Ishikawa (cell line): ENCODE data around the gene PPP1R12A.

Experiments used
- CEBPB ChIP-seq: IDR thresholded peaks from 2 replicates; pipeline ENCODE4 v1.6.1; 2012
- CREB1 ChIP-seq: IDR thresholded peaks from 2 replicates; pipeline ENCODE4 v1.6.1; 2012; ENCODE audit warnings: low read depth
- EGR1 ChIP-seq: IDR thresholded peaks from 2 replicates; pipeline ENCODE4 v1.6.1; 2012
- EP300 ChIP-seq: IDR thresholded peaks from 2 replicates; pipeline ENCODE4 v1.6.1; 2012; ENCODE audit warnings: borderline replicate concordance
- FOXM1 ChIP-seq: IDR thresholded peaks from 2 replicates; pipeline ENCODE4 v1.6.1; 2012; ENCODE audit warnings: low read depth, borderline replicate concordance
- MAX ChIP-seq: IDR thresholded peaks from 2 replicates; pipeline ENCODE4 v1.6.1; 2012
- NFIC ChIP-seq: IDR thresholded peaks from 2 replicates; pipeline ENCODE4 v1.6.1; 2012
- RAD21 ChIP-seq: IDR thresholded peaks from 2 replicates; pipeline ENCODE4 v1.6.1; 2012; ENCODE audit warnings: low read depth
- REST ChIP-seq: IDR thresholded peaks from 2 replicates; pipeline ENCODE4 v1.6.1; 2012; ENCODE audit warnings: low read depth, mild to moderate bottlenecking
- TAF1 ChIP-seq: IDR thresholded peaks from 2 replicates; pipeline ENCODE4 v1.6.1; 2012; ENCODE audit warnings: low read depth, mild to moderate bottlenecking
- TCF12 ChIP-seq: IDR thresholded peaks from 2 replicates; pipeline ENCODE4 v1.6.1; 2012; ENCODE audit warnings: low read depth
- TEAD4 ChIP-seq: IDR thresholded peaks from 2 replicates; pipeline ENCODE4 v1.6.1; 2012
- YY1 ChIP-seq: IDR thresholded peaks from 2 replicates; pipeline ENCODE4 v1.6.1; 2012; ENCODE audit warnings: low read depth
- ZBTB7A ChIP-seq: IDR thresholded peaks from 2 replicates; pipeline ENCODE4 v1.6.1; 2012; ENCODE audit warnings: low read depth
- TF ChIP-seq, protein P1 (sequence below): IDR thresholded peaks from 2 replicates; pipeline ENCODE4 v1.6.1; 2012

The PPP1R12A gene

DNA sequence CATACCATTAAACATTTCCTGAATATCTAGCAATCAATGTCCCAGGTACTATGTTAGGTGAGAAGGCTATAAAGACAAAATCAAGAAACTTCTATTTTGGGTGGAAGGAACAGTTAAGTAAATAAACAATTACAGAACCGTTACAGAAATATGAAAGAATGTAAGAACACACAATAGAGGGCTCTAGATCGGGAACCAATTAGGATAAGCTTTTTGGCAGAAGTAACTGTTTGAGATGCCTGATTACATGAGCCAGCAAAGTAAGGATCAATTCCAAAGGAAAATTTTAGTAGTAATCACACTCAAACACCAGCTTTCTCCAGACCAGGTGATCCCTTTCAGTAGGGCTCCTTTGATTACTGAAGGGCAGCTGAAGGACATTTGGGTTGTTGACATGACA lies 33.9 kb downstream of the PPP1R12A start:
- TF ChIP-seq EP300: no peak
- no peak for TF ChIP-seq NFIC
- TF ChIP-seq, protein P1, sequence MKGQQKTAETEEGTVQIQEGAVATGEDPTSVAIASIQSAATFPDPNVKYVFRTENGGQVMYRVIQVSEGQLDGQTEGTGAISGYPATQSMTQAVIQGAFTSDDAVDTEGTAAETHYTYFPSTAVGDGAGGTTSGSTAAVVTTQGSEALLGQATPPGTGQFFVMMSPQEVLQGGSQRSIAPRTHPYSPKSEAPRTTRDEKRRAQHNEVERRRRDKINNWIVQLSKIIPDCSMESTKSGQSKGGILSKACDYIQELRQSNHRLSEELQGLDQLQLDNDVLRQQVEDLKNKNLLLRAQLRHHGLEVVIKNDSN: no peak
- TF ChIP-seq CEBPB: no peak
- TF ChIP-seq MAX: no peak
- TF ChIP-seq FOXM1: no peak
- TF ChIP-seq YY1: no peak
- no peak for TF ChIP-seq TAF1
- TF ChIP-seq RAD21: no peak

- TF ChIP-seq, protein P1: no peak
- TF ChIP-seq CEBPB (no peak), ZBTB7A (no peak), FOXM1 (no peak), MAX (no peak), REST (no peak), TAF1 (no peak), TCF12 (no peak), YY1 (no peak), TEAD4 (no peak), EP300 (no peak), NFIC (no peak), RAD21 (no peak), EGR1 (no peak), CREB1 (no peak)
Observed at GRCh38 chr12:79900199-79900598, 34.7 kb downstream of the PPP1R12A start.

DNA sequence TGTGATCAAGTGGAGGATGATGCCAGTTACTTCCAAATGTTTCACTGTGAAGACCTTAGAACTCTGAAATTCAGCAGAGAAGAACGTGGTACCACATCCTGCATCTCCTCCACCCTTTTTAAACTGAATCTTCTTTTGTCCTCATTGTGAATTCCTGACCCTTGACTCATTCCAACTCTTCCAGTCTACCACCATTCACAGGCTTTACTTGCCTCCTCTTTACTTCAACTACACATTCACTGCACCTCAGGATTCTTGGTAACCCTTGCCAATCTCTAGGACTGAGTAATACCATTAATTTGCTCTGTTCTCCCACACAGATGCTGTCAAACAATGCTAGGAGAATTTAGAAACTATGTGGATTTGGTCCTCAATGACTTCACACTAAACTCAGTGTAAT lies 37.3 kb downstream of the PPP1R12A start:
- no peak for TF ChIP-seq ZBTB7A
- TF ChIP-seq, protein P1: no peak
- TF ChIP-seq REST: no peak
- no peak for TF ChIP-seq NFIC
- no peak for TF ChIP-seq CREB1
- TF ChIP-seq RAD21: no peak
- no peak for TF ChIP-seq TEAD4
- TF ChIP-seq CEBPB: no peak
- no peak for TF ChIP-seq MAX
- TF ChIP-seq FOXM1: no peak
- no peak for TF ChIP-seq EP300
- TF ChIP-seq TAF1: no peak
- TF ChIP-seq EGR1: no peak
- no peak for TF ChIP-seq YY1
- no peak for TF ChIP-seq TCF12

DNA sequence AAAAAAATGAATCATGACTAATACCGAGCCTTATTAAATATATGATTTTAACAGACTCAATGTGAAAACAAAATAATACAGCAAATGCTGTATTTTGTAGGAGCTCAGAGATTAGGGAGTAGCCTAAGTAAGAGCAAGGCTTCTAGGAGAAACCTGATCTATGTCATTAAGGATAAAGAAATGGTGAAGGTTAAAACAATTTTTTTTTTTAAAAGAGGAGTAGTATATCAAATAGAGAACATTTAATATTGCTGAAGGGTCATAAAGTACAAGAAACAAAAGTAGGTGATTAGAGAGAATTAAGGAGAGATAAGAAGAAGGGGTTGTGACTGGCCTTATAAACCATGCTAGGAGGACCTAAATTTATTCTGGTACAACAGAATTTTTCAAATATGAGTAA lies 39.1 kb downstream of the PPP1R12A start:
- TF ChIP-seq TEAD4: no peak
- TF ChIP-seq NFIC: no peak
- no peak for TF ChIP-seq TCF12
- TF ChIP-seq TAF1: no peak
- TF ChIP-seq CEBPB: no peak
- TF ChIP-seq FOXM1: no peak
- TF ChIP-seq RAD21: no peak
- TF ChIP-seq ZBTB7A: no peak
- no peak for TF ChIP-seq YY1
- no peak for TF ChIP-seq EGR1

DNA sequence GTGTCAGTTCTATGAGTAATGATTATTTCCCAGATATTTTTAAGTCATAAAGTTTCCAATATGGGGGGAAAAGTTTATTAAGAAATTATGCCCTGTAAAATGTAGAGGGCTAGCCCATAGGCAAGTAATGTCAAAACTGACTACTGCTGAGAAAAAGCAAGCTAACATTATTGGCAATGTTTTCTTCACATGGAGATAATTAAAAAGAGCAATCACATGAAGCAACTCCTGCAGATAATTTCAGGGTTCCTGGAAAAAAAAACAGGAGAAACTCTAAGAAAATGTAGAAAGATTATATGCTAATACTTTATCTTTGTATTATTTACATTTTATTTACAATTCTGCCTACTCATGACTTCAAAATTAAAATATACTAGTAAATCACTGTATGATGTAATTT lies 39.8 kb downstream of the PPP1R12A start:
- TF ChIP-seq YY1: no peak
- TF ChIP-seq ZBTB7A: no peak
- no peak for TF ChIP-seq FOXM1
- TF ChIP-seq TCF12: no peak
- TF ChIP-seq CREB1: no peak
- TF ChIP-seq EP300: no peak
- TF ChIP-seq CEBPB: no peak
- no peak for TF ChIP-seq MAX
- TF ChIP-seq RAD21: no peak
- no peak for TF ChIP-seq TAF1
- no peak for TF ChIP-seq REST
- TF ChIP-seq NFIC: no peak
- TF ChIP-seq TEAD4: no peak
- TF ChIP-seq, protein P1: no peak
- no peak for TF ChIP-seq EGR1
